ENCODE results near the gene AGBL4. TPM values are rescaled to one million over a fixed set of nuclear protein-coding genes. Genes with fewer than 3 reads are reported as not detected.

The AGBL4 gene
- total and polyA plus RNA-seq, 2 of the 4 experiments (the other 2 are of a cell fraction) = not detected

DNA sequence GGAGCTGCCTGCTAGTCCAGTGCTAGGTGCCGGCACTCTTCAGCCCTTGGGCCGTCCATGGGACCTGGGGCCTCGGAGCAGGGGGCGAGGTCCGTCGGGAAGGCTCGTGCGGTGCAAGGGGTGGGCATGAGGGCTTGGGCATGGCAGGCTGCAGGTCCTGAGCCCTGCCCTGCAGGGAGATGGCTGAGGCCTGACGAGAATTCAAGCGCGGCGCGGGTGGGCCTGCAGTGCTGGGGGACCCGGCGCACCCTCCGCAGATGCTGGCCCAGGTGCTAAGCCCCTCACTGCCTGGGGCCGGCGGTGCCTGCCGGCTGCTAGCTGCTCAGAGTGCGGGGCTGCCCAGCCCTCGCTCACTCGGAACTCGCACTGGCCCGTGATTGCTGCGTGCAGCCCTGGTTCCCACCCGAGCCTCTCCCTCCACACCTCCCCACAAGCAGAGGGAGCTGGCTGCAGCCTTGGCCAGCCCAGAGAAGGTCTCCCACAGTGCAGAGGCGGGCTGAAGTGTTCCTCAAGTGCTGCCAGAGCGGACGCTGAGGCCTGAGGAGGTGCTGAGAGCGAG, 467.0 kb downstream of the AGBL4 start:
- Histone ChIP-seq H4K5ac (ENCODE audit: low read depth, low read length) (no peak overlapping the region), H2BK120ac (ENCODE audit: low read depth, low read length) (no peak overlapping the region), H3K9me3 (ENCODE audit: control insufficient read depth, insufficient read depth, low read length) (peaks cover 22% of the 10 kb centered on the region), H4K8ac (ENCODE audit: low read depth in 2 of 2, low read length in 2 of 2) (no peak overlapping the region), H3K79me1 (ENCODE audit: low read depth in 1 of 2, low read length in 2 of 2) (no peaks in the 10 kb centered on the region), H3K56ac (ENCODE audit: extremely low read depth, insufficient read depth, low read length) (no peak overlapping the region), H3K9me1 (ENCODE audit: insufficient read depth, low read length) (no peaks in the 10 kb centered on the region), H2AK5ac (ENCODE audit: low read depth, low read length) (no peak overlapping the region), H2AK9ac (replicated peaks; ENCODE audit: low read depth, low read length, poor library complexity) (no peak overlapping the region), H3K27me3 (ENCODE audit: control insufficient read depth, insufficient read depth, low read length) (no peaks in the 10 kb centered on the region), H2BK20ac (ENCODE audit: low read depth, low read length) (no peak overlapping the region), H2AFZ (replicated peaks; ENCODE audit: low read length, poor library complexity) (no peak overlapping the region), H3K18ac (ENCODE audit: low read depth, low read length) (no peak overlapping the region), H3K14ac (replicated peaks; ENCODE audit: low read depth, low read length) (no peak overlapping the region), H4K91ac (ENCODE audit: insufficient read depth, low read depth, low read length) (no peak overlapping the region), H3K36me3 (ENCODE audit: control insufficient read depth, insufficient read depth, low read length) (no peaks in the 10 kb centered on the region), H3K27ac (ENCODE audit: insufficient read depth, low read length) (no peak overlapping the region), H3K4me3 (ENCODE audit: insufficient read depth, low read depth, low read length) (no peak overlapping the region), H2BK15ac (ENCODE audit: low read depth, low read length) (no peak overlapping the region), H3K4me1 (ENCODE audit: control insufficient read depth, insufficient read depth, low read length) (no peaks in the 10 kb centered on the region), H3K4ac (ENCODE audit: low read depth, low read length) (no peak overlapping the region), H3K9ac (ENCODE audit: low read depth, low read length) (no peak overlapping the region), H3K23ac (ENCODE audit: low read depth, low read length) (no peak overlapping the region), H2BK5ac (ENCODE audit: low read depth, low read length, poor library complexity, severe bottlenecking) (no peak overlapping the region), H4K20me1 (ENCODE audit: insufficient read depth, low read length) (no peaks in the 10 kb centered on the region), H3K4me2 (ENCODE audit: low read depth, low read length) (no peak overlapping the region)
- dilution Hi-C loops (cut with HindIII; ENCODE audit: low sequenced_read_pairs, unreplicated experiment) (no loop called here), in situ Hi-C loops (cut with MboI; ENCODE audit: low sequenced_read_pairs) (no loop called here), intact Hi-C loops (cut with micrococcal nuclease) (no loop called here)
- no peak for ATAC-seq (ENCODE audit: low read depth)
- DNase-seq = no peak
- WGBS, 2 experiments (ENCODE audit: extremely low coverage in 2 of 2, insufficient read length in 1 of 2) = 91% methylated on average over 7 of the region's 30 CpGs; no CpG with 5 or more reads in 1 of the 2 experiments
- TF ChIP-seq POLR2A (IDR thresholded peaks at IDR 0.05; ENCODE audit: low read depth, low read length) = no peak
- no peak for TF ChIP-seq RCOR1 (IDR thresholded peaks at IDR 0.05; ENCODE audit: insufficient replicate concordance, low read length)
- TF ChIP-seq, protein P1, sequence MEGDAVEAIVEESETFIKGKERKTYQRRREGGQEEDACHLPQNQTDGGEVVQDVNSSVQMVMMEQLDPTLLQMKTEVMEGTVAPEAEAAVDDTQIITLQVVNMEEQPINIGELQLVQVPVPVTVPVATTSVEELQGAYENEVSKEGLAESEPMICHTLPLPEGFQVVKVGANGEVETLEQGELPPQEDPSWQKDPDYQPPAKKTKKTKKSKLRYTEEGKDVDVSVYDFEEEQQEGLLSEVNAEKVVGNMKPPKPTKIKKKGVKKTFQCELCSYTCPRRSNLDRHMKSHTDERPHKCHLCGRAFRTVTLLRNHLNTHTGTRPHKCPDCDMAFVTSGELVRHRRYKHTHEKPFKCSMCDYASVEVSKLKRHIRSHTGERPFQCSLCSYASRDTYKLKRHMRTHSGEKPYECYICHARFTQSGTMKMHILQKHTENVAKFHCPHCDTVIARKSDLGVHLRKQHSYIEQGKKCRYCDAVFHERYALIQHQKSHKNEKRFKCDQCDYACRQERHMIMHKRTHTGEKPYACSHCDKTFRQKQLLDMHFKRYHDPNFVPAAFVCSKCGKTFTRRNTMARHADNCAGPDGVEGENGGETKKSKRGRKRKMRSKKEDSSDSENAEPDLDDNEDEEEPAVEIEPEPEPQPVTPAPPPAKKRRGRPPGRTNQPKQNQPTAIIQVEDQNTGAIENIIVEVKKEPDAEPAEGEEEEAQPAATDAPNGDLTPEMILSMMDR (conservative IDR thresholded peaks at IDR 0.05; ENCODE audit: low read depth, low read length) = no peak
- TF ChIP-seq SMC3 (IDR thresholded peaks at IDR 0.05; ENCODE audit: low read depth, low read length) = no peak
- TF ChIP-seq RAD21 (IDR thresholded peaks at IDR 0.05; ENCODE audit: low read length) = no peak
- TF ChIP-seq, protein P2, sequence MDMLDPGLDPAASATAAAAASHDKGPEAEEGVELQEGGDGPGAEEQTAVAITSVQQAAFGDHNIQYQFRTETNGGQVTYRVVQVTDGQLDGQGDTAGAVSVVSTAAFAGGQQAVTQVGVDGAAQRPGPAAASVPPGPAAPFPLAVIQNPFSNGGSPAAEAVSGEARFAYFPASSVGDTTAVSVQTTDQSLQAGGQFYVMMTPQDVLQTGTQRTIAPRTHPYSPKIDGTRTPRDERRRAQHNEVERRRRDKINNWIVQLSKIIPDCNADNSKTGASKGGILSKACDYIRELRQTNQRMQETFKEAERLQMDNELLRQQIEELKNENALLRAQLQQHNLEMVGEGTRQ (IDR thresholded peaks at IDR 0.05; ENCODE audit: low read depth, low read length) = no peak
- no peak for TF ChIP-seq CEBPB (IDR thresholded peaks at IDR 0.05; ENCODE audit: low read depth, low read length)
- no peak for TF ChIP-seq RFX5 (IDR thresholded peaks at IDR 0.05; ENCODE audit: low read depth, low read length)
- no peak for TF ChIP-seq FOS (IDR thresholded peaks at IDR 0.05; ENCODE audit: low read depth, low read length)
- ChIA-PET POLR2A (ENCODE audit: unreplicated experiment) (no interaction called here), CTCF (no interaction called here)
- BruUV-seq (replicated peaks) = no TSS peak
